Mucosa of descending colon (tissue), 3 donors: ENCODE data around the gene ZBTB11. TPM values are rescaled to one million over a fixed set of nuclear protein-coding genes. Genes with fewer than 3 reads are reported as not detected.

Experiments used
- ATAC-seq: fragments of 200-7000 bp; cut with Tn5 transposase; one replicate; pipeline ENCODE4 v1.9.1; 2020; ENCODE audit warnings: mild to moderate bottlenecking, moderate library complexity
- DNase-seq, 3 donors: peaks; one replicate each; pipeline ENCODE4 v3.0.0-alpha.2; 2020
- H3K36me3 ChIP-seq: fragments of 200-600 bp; one replicate; pipeline ENCODE4 v1.8.0; 2021; ENCODE audit warnings: low read depth, mild to moderate bottlenecking
- H3K4me1 ChIP-seq: fragments of 200-600 bp; one replicate; pipeline ENCODE4 v1.8.0; 2021; ENCODE audit warnings: low read depth, mild to moderate bottlenecking
- H3K4me3 ChIP-seq: fragments of 200-600 bp; one replicate; pipeline ENCODE4 v1.8.0; 2021; ENCODE audit warnings: mild to moderate bottlenecking
- H3K9me3 ChIP-seq: fragments of 200-600 bp; one replicate; pipeline ENCODE4 v1.8.0; 2021; ENCODE audit warnings: mild to moderate bottlenecking
- CTCF ChIP-seq: fragments of 200-600 bp; IDR thresholded peaks from one replicate; pipeline ENCODE4 v1.8.0; 2022; ENCODE audit warnings: antibody characterized with exemption, mild to moderate bottlenecking
- intact Hi-C, 2 donors: fragments of 100-400 bp; cut with DNase I in 1 of 2; cut with micrococcal nuclease in 1 of 2; formaldehyde crosslinking; loops; one replicate each; pipeline versions ENCODE4 v1.11.0 to v1.11.1; 2022; cut with DNase I, micrococcal nuclease
- total RNA-seq, 3 donors: library from RNA; stranded (reverse); fragmentation: NEBNext Ultra II Directional in 2 of 3; extraction: Animal tissue kit (Norgen Biotek cat#: 25700) in 2 of 3; gene quantifications; one replicate each; pipeline versions ENCODE4 v1.2.1 to v1.2.4, GENCODE V29; 2021 to 2023
- donor health status: DM: no; HTN: no; CAD: no; lungs with moderate emphysema.
- donor health status: DM: no; HTN: no; CAD: no.
- donor health status: DM: no; HTN: yes; CAD: no.

ZBTB11 gene
- total RNA-seq, 3 donors from 2014 or later, result 13.0 to 19.4 (median 13.1) TPM

- H3K9me3 ChIP-seq, result no peaks in the 10 kb centered on the region
- H3K4me1 ChIP-seq, result no peaks in the 10 kb centered on the region
- intact Hi-C loops, result no loop called here
- no peaks in the 10 kb centered on the region for H3K36me3 ChIP-seq
- TF ChIP-seq CTCF, result no peak
- H3K4me3 ChIP-seq, result no peak overlapping the region
- DNase-seq (no peak), ATAC-seq (no peak)
Measured at GRCh38 chr3:101638261-101638745, 38.6 kb downstream of the ZBTB11 start.

- H3K36me3 ChIP-seq, result no peaks in the 10 kb centered on the region
- intact Hi-C loops, result no loop called here
Measured at GRCh38 chr3:101637451-101637850, 39.5 kb downstream of the ZBTB11 start.

GRCh38 chr3:101635954-101636798 lies 40.8 kb downstream of the ZBTB11 start:
- no peaks in the 10 kb centered on the region for H3K36me3 ChIP-seq
- ATAC-seq (peak; percentile 79), DNase-seq (peak in 2 of 3 donors; percentile 60 to 62)
- TF ChIP-seq CTCF, result peak; percentile 14
- intact Hi-C loops, result no loop called here
- H3K4me1 ChIP-seq, result no peaks in the 10 kb centered on the region
- H3K4me3 ChIP-seq, result no peak overlapping the region
- no peaks in the 10 kb centered on the region for H3K9me3 ChIP-seq

More at GRCh38 chr3:101637451-101637850, 39.5 kb downstream of the ZBTB11 start:
- Histone ChIP-seq H3K4me3 (no peak overlapping the region), H3K4me1 (no peaks in the 10 kb centered on the region), H3K9me3 (no peaks in the 10 kb centered on the region)
- ATAC-seq (no peak), DNase-seq (no peak)
- no peak for TF ChIP-seq CTCF

- Histone ChIP-seq H3K4me3 (no peak overlapping the region), H3K4me1 (no peaks in the 10 kb centered on the region), H3K36me3 (no peaks in the 10 kb centered on the region), H3K9me3 (no peaks in the 10 kb centered on the region)
- intact Hi-C loops, result no loop called here
- ATAC-seq (no peak), DNase-seq (no peak)
- TF ChIP-seq CTCF, result no peak
Measured at GRCh38 chr3:101635345-101635744, 41.6 kb downstream of the ZBTB11 start.

- Histone ChIP-seq H3K36me3 (no peaks in the 10 kb centered on the region), H3K9me3 (no peaks in the 10 kb centered on the region), H3K4me3 (no peak overlapping the region), H3K4me1 (no peaks in the 10 kb centered on the region)
- no peak for TF ChIP-seq CTCF
- ATAC-seq, result no peak
- no peak for DNase-seq
- intact Hi-C loops, result no loop called here
Measured at GRCh38 chr3:101634591-101635196, 42.2 kb downstream of the ZBTB11 start.
